Measurements from ENCODE around the gene APOL6.

GRCh38 chr22:35611200-35611890 is 36.9 kb upstream of the APOL6 start:
- no peak for TF ChIP-seq POLR2A (IDR thresholded peaks at IDR 0.05; ENCODE audit: low read length)
- TF ChIP-seq GATA1 (IDR thresholded peaks at IDR 0.05; ENCODE audit: low read depth, low read length): no peak
